ENCODE data around the gene HFM1.
"Not testable (repeated sequence)": the region's sequence is repeated elsewhere in the genome, so short reads cannot be mapped to it uniquely, and the experiment has no call there.

The HFM1 gene

DNA sequence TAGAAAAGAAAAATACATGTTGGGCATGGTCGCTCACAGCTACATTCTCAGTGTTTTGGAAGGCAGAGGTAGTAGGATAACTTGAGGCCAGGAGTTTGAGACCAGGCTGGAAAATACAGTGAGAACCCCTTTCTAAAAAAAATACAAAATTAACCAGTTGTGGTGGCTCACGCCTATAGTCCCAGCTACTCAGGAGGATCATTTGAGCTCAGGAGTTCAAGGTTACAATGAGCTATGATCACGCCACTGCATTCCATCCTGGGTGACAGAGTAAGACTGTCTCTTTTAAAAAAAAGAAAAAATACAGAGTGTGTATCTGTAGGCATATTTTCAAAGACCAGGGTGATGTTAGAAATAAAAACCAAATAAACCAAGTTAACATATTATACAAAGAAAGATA, 57.8 kb downstream of the HFM1 start:
- DNase-seq (ENCODE audit: low spot score): no peak

DNA sequence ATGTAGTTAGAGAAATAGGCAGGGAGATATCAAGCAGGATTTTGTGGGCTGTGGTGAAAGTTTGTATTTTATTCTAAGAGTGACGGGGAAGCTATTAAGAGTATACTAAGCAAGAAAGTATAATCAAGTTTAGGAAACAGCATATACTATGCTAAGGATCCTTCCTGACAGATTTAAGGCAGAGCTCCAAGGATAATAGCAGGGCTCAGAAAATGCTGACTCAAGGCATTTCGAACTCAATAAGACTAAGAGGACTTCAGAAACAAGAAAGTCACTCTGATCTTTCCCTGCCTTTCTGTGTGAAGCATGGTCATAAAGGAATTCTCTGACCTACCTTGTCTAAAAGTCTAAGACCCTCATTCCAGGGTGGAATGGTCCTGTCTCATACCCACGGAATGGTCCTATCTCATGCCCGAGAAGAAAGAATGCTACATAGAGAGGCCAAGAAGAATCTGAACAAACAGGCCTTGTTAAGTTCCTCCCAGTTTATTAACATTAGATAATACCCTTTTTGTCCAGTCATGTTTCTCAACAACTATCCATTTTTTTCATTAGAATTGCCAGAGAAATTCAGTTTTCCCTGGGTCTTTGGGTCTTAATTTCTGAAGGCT, 59.1 kb downstream of the HFM1 start:
- no peak for DNase-seq (ENCODE audit: low spot score)

DNA sequence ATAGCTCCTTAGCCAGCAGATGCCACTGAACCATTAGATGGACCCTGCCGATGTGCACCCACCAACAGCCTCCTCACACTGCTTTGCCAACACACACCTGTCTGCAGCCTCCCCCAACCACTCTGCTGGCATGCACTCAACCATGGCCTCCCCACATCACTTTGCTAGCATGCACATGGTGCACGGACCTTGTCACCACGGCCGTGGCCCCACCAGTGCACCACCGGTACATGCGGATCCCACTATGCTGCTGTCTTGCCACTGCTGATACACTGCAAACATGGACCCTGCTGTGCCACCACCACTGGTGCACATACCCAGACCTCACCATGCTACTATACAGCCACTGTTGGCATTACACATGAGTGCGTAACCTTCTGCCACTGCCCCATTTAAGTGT, 66.1 kb downstream of the HFM1 start:
- no peak for DNase-seq (ENCODE audit: low spot score)

DNA sequence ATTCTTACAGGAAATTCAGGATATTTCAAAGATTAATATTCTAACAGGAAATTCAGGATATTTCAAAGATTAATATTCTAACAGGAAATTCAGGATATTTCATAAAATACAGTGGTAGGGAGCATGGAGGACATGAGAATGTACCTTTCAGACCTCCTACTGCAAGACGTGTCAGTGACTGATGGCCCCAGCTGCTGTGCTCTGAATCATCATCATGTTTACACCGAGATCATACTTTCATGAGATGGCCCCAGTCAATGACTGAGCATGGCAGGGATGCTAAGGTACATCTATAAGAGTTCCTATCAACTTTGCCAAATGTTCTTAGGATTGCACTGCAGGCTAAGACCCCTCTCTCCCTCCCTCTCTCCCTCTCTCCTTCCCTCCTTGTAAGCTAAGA, 69.0 kb downstream of the HFM1 start:
- no peak for DNase-seq (ENCODE audit: low spot score)

DNA sequence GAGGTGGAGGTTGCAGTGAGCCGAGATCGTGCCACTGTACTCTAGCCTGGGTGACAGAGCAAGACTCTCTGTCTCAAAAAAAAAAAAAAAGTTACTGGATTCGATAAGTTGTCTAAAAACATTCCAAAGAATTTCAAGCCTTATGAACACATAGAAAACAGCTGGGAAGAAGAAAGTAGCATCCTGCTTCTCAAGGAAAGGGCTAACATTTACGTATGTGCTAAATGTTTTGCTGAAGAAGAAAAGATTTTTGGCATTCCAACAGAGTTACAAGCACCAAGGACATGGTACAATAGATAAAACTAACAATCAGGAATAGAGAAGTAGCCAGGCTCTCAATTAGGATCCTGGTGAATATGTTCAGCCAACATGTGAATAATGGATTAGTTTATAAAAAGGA, 69.8 kb downstream of the HFM1 start:
- DNase-seq (ENCODE audit: low spot score): no peak

DNA sequence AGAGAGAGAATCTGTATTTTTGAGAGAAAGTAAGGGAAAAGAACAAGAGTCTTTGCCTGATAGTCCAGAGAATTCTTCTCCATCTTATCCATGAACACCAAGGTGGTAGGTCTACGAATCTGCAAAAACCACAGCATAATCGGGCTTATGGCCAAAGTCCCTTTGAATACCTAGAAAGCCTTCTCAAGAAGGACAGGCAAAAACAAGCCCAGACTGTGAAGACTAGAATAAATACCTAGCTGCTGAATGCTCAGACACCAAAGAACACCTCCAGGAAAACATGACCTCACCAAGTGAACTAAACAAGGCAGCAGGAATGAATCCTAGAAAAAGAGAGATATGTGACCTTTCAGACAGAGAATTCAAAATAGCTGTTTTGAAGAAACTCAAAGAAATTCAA, 79.2 kb downstream of the HFM1 start:
- no peak for DNase-seq (ENCODE audit: low spot score)

DNA sequence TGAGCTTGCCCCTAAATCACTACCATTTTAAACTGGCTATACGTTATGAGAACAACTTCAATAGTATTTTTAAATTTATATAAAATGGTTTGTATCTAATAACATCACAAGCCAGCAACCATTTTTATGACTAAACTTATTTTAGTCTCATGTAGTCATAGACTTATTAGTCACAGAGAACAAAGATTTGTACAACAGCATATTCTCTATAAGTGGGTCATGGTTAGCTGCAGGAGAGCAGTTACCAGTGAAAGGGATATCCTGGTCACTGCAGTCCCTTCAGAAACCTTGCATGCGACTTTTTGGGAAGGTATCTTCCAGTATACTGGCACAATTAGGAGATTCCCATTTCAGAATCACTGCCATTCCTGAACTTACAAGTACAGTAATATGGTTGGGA, 90.0 kb downstream of the HFM1 start:
- DNase-seq (ENCODE audit: low spot score): no peak

DNA sequence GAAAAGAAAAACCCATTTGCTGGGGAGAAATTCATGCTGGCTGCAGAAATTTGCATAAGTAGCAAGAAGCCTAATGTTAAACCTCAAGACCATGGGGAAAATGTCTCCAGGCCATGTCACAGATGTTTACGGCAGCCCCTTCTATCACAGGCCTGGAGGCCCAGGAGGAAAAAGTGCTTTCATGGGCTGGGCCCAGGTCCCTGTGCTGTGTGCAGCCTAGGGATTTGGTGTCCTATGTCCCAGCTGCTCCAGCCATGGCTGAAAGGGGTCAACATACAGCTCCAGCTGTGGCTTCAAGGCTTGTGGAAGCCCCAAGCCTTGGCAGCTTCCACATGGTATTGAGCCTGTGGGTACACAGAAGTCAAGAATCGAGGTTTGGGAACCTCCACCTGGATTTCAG, 93.0 kb downstream of the HFM1 start:
- no peak for DNase-seq (ENCODE audit: low spot score)

DNA sequence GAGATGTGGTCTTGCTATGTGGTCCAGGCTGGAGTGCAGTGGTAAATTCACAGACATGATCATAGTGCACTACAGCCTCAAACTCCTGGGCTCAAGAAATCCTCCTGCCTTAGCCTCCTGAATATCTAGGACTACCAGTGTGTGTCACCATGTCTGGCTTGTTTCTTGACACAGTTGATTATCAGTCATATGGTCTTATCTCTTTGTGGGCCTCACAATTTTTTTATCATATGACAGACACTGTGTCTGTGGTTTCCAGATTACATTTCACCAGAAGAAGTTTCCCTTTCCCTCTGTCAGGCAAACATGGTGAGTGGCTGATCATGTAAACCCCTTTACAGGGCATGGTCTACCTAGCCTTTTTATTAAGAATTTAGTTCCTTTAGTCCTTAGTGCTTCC, 96.1 kb downstream of the HFM1 start:
- no peak for DNase-seq (ENCODE audit: low spot score)

DNA sequence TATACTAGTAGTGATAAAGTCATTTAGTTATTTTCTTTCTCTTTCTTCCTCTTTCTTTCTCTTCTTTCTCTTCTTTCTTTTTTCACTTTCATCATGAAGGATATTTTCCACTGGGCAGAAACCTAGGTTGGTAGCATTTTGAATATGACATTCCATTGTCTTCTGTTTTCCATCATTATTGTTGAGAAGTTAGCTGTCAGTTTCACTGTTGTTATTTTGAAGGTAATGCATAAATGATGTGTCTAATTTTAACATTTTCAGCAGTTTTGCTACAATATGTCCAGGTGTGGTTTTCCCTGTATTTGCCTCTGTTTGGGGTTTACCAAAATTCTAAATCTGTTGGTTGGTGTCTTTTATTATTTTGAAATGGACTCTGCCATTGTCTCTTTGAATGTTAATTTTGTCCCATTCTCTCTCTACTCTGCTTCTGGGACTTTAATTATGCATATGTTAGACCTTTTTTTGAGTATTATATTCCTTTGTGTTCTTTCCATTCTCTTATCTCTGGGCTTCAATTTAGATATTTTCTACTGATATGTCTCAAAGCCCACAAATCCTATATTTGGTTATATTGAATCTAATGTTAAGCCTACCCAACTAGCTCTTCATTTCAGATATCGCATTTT, 96.7 kb downstream of the HFM1 start:
- no peak for DNase-seq (ENCODE audit: low spot score)

DNA sequence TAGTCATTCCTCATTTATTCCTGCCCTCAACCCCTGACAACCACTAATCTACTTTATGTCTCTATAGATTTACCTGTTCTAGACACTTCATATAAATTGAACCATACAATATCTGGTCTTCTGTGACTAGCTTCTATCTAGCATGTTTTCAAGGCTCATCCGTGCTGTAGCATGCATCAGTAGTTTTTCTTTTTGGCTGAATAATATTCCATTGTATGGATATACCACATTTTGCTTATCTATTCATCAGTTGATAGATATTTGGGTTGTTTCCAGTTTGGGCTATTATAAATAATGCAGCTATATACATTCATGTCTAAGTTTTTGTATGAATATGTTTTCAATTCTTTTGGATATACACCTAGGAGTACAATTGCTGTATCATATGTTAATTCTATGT, 101.5 kb downstream of the HFM1 start:
- no peak for DNase-seq (ENCODE audit: low spot score)

DNA sequence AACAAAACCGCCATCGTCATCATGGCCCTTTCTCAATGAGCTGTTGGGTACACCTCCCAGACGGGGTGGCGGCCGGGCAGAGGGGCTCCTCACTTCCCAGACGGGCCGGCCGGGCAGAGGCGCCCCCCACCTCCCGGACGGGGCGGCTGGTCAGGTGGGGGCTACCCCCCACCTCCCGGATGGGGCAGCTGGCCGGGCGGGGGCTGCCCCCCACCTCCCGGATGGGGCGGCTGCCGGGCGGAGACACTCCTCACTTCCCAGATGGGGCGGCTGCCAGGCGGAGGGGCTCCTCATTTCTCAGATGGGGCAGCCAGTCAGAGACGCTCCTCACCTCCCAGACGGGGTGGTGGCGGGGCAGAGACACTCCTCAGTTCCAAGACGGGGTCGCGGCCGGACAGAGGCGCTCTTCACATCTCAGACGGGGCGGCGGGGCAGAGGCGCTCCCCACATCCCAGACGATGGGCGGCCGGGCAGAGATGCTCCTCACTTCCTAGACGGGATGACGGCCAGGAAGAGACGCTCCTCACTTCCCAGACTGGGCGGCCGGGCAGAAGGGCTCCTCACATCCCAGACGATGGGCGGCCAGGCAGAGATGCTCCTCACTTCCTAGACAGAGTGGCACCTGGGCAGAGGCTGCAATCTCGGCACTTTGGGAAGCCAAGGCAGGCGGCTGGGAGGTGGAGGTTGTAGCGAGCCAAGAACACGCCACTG, 115.6 kb downstream of the HFM1 start:
- DNase-seq (ENCODE audit: low spot score): not testable (repeated sequence)

DNA sequence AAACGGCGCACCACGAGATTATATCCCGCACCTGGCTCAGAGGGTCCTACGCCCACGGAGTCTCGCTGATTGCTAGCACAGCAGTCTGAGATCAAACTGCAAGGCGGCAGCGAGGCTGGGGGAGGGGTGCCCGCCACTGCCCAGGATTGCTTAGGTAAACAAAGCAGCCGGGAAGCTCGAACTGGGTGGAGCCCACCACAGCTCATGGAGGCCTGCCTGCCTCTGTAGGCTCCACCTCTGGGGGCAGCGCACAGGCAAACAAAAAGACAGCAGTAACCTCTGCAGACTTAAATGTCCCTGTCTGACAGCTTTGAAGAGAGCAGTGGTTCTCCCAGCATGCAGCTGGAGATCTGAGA, 117.7 kb downstream of the HFM1 start:
- DNase-seq (ENCODE audit: low spot score): not testable (repeated sequence)

DNA sequence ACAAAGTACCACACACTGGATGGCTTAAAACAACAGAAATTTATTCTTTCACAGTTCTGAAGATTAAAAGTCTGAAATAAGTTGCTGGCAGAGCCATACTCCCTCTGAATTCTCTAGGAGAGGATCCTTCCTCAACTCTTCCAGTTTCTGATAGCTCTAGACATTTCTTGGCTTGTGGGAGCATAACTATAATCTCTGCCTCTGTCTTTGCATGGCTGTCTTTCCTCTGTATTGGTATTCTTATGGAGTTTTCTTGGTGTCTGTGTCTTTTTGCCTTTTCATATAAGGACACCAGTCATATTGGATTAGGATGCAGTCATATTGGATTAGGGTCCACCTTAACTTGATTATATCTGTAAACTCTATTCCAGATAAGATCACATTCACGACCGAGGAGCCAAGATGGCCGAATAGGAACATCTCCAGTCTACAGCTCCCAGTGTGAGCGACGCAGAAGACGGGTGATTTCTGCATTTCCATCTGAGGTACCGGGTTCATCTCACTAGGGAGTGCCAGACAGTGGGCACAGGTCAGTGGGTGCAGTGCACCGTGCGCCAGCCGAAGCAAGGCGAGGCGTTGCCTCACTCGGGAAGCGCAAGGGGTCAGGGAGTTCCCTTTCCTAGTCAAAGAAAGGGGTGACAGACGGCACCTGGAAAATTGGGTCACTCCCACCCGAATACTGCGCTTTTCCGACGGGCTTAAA, 118.2 kb downstream of the HFM1 start:
- not testable (repeated sequence) for DNase-seq (ENCODE audit: low spot score)

DNA sequence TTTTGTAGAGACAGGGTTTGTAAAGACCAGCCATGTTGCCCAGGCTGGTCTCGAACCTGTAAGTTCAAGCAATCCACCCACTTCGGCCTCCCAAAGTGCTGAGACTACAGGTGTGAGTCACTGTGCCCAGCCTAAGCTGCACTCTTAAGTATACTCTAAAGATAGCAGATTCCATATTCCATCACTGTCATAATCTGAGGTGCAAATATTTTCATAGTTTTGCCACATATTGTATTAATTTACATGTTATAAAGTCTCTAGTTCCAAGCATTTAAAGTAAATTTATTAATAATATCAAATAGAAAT, 121.3 kb downstream of the HFM1 start:
- no peak for DNase-seq (ENCODE audit: low spot score)

DNA sequence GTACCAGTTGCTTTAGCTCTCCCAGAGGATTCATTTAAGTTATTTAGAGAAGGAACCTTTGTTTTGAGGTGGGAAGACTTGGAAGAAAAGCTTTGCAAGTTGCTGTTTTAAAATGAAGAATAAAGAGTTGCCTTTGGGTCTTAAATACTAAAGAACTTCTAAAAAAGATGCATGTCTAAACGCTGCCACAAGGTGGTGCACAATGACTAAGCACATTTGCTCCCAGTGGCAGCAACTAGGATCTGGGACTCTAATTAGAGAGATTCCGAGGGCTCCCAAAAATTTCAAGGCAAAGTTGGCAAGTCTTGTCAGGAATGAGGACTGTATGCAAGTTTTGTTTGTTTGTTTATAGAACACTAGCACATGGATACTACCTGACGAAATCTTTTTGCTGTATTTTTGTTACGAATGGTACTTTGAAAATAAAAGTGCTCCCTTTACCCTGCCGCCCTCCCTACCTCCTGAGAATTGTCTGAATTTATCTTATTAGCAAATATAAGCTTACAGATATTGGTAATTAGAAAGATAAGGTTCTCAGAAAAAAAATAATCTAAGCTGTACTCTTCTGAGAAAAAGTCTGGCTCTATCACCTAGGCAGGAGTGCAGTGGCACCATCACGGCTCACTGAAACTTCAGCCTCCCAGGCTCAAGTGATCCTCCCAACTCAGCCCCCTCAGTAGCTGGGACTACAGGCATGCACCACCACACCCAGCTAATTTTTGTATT, 121.8 kb downstream of the HFM1 start:
- DNase-seq (ENCODE audit: low spot score): peak; percentile 58

DNA sequence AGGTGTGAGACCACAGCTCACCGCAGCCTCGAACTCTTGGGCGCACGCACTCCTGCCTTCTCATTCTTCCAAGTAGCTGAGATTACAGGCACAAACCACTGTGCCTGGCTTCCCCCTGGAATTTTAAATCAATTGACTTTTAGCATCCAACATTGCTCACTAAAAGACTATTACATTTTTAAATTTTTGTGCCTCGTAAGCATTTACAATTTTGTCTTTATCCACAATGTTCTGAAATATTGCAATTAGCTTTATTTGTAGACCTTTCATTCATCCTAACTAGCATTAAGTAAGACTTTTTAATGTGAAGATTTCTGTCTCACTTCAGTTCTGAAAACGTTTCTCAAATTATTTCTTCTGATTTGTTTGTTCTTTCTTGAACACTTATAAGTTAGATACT, 122.9 kb downstream of the HFM1 start:
- DNase-seq (ENCODE audit: low spot score): no peak

DNA sequence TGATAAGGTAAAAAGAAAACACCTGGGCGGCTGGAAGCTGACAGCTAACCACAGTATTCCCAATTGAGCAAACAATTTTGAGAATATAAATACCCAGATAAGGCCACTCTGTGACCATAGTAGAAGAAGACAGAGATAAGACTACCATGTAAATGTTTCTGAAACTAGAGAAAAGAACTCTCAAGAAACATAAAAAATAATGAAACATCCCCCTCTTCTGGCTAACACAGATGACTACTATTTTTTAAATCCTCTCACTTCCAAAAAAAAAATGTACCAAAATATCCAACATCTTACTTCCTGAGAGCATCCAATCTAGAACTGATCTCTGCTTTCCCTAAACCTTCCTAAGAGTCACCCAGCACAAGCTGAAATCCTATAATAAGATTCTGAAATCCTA, 125.9 kb downstream of the HFM1 start:
- no peak for DNase-seq (ENCODE audit: low spot score)

DNA sequence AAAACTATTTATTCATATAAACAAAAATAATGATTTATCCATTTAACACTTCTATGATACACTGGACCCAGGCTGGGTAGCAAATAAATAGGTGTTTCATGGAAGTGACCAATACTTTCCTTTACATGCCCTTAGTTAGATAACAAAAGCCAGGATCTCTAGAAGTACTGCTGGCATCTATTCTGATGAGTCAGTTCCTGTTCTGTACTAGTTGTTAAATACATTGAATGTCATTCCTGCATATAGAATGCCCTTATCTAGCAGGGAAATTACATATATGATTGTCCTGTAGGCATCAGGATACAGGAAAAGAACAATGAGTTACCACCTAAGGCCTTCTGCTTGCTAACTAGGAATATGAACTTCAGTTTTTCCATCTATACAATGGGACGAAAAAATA, 130.8 kb downstream of the HFM1 start:
- no peak for DNase-seq (ENCODE audit: low spot score)

DNA sequence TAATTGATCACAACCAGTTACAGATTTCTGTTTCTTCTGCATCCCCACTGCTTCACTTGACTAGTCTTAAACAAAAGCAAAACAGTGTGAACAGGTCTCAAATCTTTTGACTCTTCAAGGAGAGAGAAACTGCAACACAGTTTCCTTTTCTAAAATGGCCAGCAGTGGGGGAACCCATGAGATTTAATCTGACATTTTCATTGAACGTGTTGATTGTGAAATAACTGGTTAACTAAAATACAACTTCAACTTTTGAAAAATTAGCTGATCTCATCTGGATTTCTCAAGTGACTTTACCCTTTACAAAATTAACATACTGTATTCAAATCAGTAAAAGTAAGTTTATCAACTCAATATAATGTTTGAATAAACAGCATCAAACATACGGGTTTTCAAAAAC, 143.0 kb downstream of the HFM1 start:
- DNase-seq (ENCODE audit: low spot score): no peak

DNA sequence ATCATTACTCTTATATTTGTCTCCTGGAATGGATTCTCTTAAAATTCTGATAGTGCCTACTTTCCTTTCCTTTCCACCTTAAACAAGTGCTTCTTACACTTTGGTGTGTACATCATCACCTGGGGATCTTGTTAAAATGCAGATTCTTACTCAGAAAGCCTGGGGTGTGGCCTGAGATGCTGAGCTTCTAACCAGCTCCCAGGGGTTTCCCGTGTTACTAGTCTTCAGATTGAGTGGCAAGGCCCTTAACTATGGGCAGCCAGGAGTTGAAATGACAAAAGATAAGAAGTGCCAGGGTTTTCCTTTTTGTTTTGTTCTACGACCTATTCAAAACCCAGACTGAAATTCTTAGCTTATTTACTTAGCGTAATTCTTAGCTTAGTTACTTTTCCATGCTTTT, 159.2 kb downstream of the HFM1 start:
- no peak for DNase-seq (ENCODE audit: low spot score)

DNA sequence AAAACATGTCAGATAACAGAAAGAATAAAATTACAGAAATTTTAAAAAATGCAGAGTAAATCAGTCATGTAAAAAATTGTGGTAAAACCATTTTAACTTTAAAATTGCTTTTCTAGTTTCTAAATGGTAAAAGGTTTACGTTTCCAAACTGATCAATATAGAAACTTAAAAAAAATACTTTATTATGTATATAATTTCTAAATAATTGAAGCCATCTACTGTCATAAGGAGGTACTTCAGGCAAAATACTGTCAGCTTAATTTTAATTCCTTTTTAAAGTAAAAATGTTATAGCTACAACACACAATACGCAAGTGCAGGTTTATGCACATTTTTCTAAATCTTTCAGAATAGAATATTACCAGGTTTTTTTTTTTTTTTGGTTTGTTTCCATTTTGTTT, 159.9 kb downstream of the HFM1 start:
- DNase-seq (ENCODE audit: low spot score): no peak

DNA sequence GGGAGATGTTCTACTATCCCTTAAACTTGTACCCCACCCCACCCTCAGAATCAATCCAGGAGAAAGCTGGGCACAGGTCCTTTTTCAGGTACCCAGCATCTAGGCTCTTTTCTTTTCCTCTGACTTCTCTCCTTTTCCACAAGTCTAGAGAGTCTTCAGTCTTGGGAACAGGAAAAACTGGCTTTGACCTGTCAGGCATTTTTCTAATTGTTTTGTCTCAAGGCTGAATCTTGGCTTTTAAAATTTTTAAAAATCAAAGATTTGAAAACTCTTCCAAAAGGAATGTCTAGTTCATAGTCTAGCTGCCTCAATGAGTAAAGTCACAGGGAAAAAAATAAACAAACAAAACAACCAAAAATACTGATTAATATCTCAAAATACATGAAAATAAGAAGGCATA, 161.5 kb downstream of the HFM1 start:
- no peak for DNase-seq (ENCODE audit: low spot score)

Data from D341Med (cell line).